OCI-LY1 (cell line): ENCODE data around the gene FAM98B.

Source experiments
- H2AFZ ChIP-seq: fragments of 200-600 bp; sonication (generic), shearing (Covaris generic); 2 replicates; pipeline ENCODE4 v1.6.0; 2014; ENCODE audit warnings: antibody characterized with exemption, mild to moderate bottlenecking, low read length
- H3F3A ChIP-seq: fragments of 200-600 bp; sonication (generic), shearing (Covaris generic); 2 replicates; pipeline ENCODE4 v1.6.0; 2014; ENCODE audit warnings: mild to moderate bottlenecking, antibody characterized with exemption, low read length, moderate library complexity; ENCODE audit not compliant: insufficient read depth
- H3K27ac ChIP-seq: fragments of 200-600 bp; sonication (generic); 2 replicates; pipeline ENCODE4 v1.5.1; 2014; ENCODE audit warnings: low read length, mixed run types, mild to moderate bottlenecking, low read depth; ENCODE audit not compliant: poor library complexity, severe bottlenecking
- H3K27me3 ChIP-seq: fragments of 200-600 bp; sonication (generic); 2 replicates; pipeline ENCODE4 v1.6.0; 2014; ENCODE audit warnings: antibody characterized with exemption, mild to moderate bottlenecking, low read length, moderate library complexity; ENCODE audit not compliant: insufficient read depth
- H3K36me3 ChIP-seq: fragments of 200-600 bp; sonication (generic); 2 replicates; pipeline ENCODE4 v1.6.1; 2014; ENCODE audit warnings: mild to moderate bottlenecking, antibody characterized with exemption, low read length, moderate library complexity, mixed read lengths; ENCODE audit not compliant: insufficient read depth
- H3K4me1 ChIP-seq: fragments of 200-600 bp; sonication (generic); 2 replicates; pipeline ENCODE4 v1.5.1; 2014; ENCODE audit warnings: mild to moderate bottlenecking, low read length, moderate library complexity; ENCODE audit not compliant: insufficient read depth, severe bottlenecking
- H3K4me2 ChIP-seq: fragments of 200-600 bp; sonication (generic), shearing (Covaris generic); 2 replicates; pipeline ENCODE4 v1.6.1; 2014; ENCODE audit warnings: low read length
- H3K4me3 ChIP-seq: fragments of 200-600 bp; sonication (generic); 2 replicates; pipeline ENCODE4 v1.5.1; 2014; ENCODE audit warnings: low read length, low read depth, mild to moderate bottlenecking, mixed read lengths; ENCODE audit not compliant: poor library complexity, severe bottlenecking
- H3K79me2 ChIP-seq: fragments of 200-600 bp; shearing (Covaris generic); 2 replicates; pipeline ENCODE4 v1.6.1; 2016; ENCODE audit warnings: mixed run types, low read length, mixed read lengths; ENCODE audit not compliant: insufficient read depth
- H3K9ac ChIP-seq: fragments of 200-600 bp; sonication (generic), shearing (Covaris generic); 2 replicates; pipeline ENCODE4 v1.6.1; 2014; ENCODE audit warnings: mild to moderate bottlenecking, low read length, mixed read lengths
- H3K9me2 ChIP-seq: fragments of 200-600 bp; sonication (generic), shearing (Covaris generic); 2 replicates; pipeline ENCODE4 v1.6.1; 2014; ENCODE audit warnings: low read depth, mild to moderate bottlenecking, low read length, mixed read lengths
- H3K9me3 ChIP-seq: fragments of 200-600 bp; shearing (Covaris generic); 2 replicates; pipeline ENCODE4 v1.6.1; 2014; ENCODE audit warnings: low read length, mixed read lengths
- H4K20me1 ChIP-seq: fragments of 200-600 bp; sonication (generic), shearing (Covaris generic); 2 replicates; pipeline ENCODE4 v1.6.0; 2016; ENCODE audit warnings: mild to moderate bottlenecking, low read length; ENCODE audit not compliant: insufficient read depth
- CTCF ChIP-seq: fragments of 200-600 bp; sonication (generic), shearing (Covaris generic); IDR thresholded peaks from 2 replicates; pipeline ENCODE4 v1.5.1; 2017; ENCODE audit warnings: mild to moderate bottlenecking, antibody characterized with exemption, low read length, moderate library complexity, mixed read lengths
- EZH2 ChIP-seq: fragments of 200-600 bp; sonication (generic), shearing (Covaris generic); IDR thresholded peaks from 2 replicates; pipeline ENCODE4 v1.8.0; 2017; ENCODE audit warnings: borderline replicate concordance, mixed run types, mild to moderate bottlenecking, antibody characterized with exemption, low read length, moderate library complexity, mixed read lengths

FAM98B gene

GRCh38 chr15:38533416-38533915 is 79.5 kb downstream of the FAM98B start:
- no peaks in the 10 kb centered on the region for H3K4me1 ChIP-seq
- no peaks in the 10 kb centered on the region for H3K27me3 ChIP-seq
- H3K9me3 ChIP-seq = no peaks in the 10 kb centered on the region
- no peak overlapping the region for H3K4me3 ChIP-seq
- TF ChIP-seq CTCF (no peak), EZH2 (no peak)
- no peaks in the 10 kb centered on the region for H3K9me2 ChIP-seq
- no peak overlapping the region for H3K9ac ChIP-seq
- H3K79me2 ChIP-seq = no peaks in the 10 kb centered on the region
- H3K36me3 ChIP-seq = peaks cover 5% of the 10 kb centered on the region; the same call in 1 of the 2 replicates
- H3F3A ChIP-seq = no peaks in the 10 kb centered on the region
- no peak overlapping the region for H2AFZ ChIP-seq
- no peak overlapping the region for H3K4me2 ChIP-seq
- H3K27ac ChIP-seq = no peak overlapping the region
- H4K20me1 ChIP-seq = no peaks in the 10 kb centered on the region

GRCh38 chr15:38533926-38534325 is 80.0 kb downstream of the FAM98B start:
- Histone ChIP-seq H3K27ac (no peak overlapping the region), H3K9ac (no peak overlapping the region), H3K9me3 (no peaks in the 10 kb centered on the region), H3K4me2 (no peak overlapping the region), H2AFZ (no peak overlapping the region), H3K9me2 (no peaks in the 10 kb centered on the region), H3K4me3 (no peak overlapping the region), H3K79me2 (no peaks in the 10 kb centered on the region), H3K36me3 (peaks cover 5% of the 10 kb centered on the region; the same call in 1 of the 2 replicates), H4K20me1 (no peaks in the 10 kb centered on the region), H3K27me3 (no peaks in the 10 kb centered on the region), H3K4me1 (no peaks in the 10 kb centered on the region), H3F3A (no peaks in the 10 kb centered on the region)
- TF ChIP-seq CTCF (no peak), EZH2 (no peak)

- TF ChIP-seq EZH2 (no peak), CTCF (no peak)
- H3K4me1 ChIP-seq = no peaks in the 10 kb centered on the region
Measured at GRCh38 chr15:38534691-38535090, 80.8 kb downstream of the FAM98B start.

More at GRCh38 chr15:38534691-38535090, 80.8 kb downstream of the FAM98B start:
- H3K9me2 ChIP-seq = no peaks in the 10 kb centered on the region
- no peak overlapping the region for H3K4me2 ChIP-seq
- no peak overlapping the region for H3K4me3 ChIP-seq
- H3K9me3 ChIP-seq = no peaks in the 10 kb centered on the region
- no peaks in the 10 kb centered on the region for H3K79me2 ChIP-seq
- no peaks in the 10 kb centered on the region for H4K20me1 ChIP-seq
- H2AFZ ChIP-seq = no peak overlapping the region
- H3K9ac ChIP-seq = no peak overlapping the region
- no peaks in the 10 kb centered on the region for H3F3A ChIP-seq
- H3K27me3 ChIP-seq = no peaks in the 10 kb centered on the region
- H3K27ac ChIP-seq = no peak overlapping the region
- H3K36me3 ChIP-seq = peaks cover 5% of the 10 kb centered on the region; the same call in 1 of the 2 replicates
